GM19025 (cell line): ENCODE measurements around the gene PLXNB3.

Experiments
- ATAC-seq: cut with Tn5 transposase; IDR thresholded peaks from one replicate; pipeline ENCODE4 v1.9.1; 2021; ENCODE audit warnings: mild to moderate bottlenecking, low read depth, moderate library complexity; ENCODE audit not compliant: unreplicated experiment

Gene PLXNB3

GRCh38 chrX:153784325-153784967, 20.4 kb downstream of the PLXNB3 start:
- ATAC-seq, result no peak

- no peak for ATAC-seq
Measured at GRCh38 chrX:153786669-153787068, 22.6 kb downstream of the PLXNB3 start.

GRCh38 chrX:153789654-153790053, 25.6 kb downstream of the PLXNB3 start:
- ATAC-seq, result no peak

GRCh38 chrX:153791104-153791852, 27.2 kb downstream of the PLXNB3 start:
- ATAC-seq, result no peak

- no peak for ATAC-seq
Measured at GRCh38 chrX:153792368-153792767, 28.3 kb downstream of the PLXNB3 start.

- ATAC-seq, result no peak
Measured at GRCh38 chrX:153793291-153793690, 29.2 kb downstream of the PLXNB3 start.

GRCh38 chrX:153794018-153794896, 30.2 kb downstream of the PLXNB3 start, which contains the start of the genes IDH3G and SSR4:
IDH3G (minus strand) TSS chrX:153794375; CDS start chrX:153794326, 49 bp downstream.
SSR4 (plus strand) TSS chrX:153794668; CDS start chrX:153794688, 20 bp downstream.
- peak; percentile 92 for ATAC-seq

GRCh38 chrX:153794897-153795816, 31.1 kb downstream of the PLXNB3 start:
- no peak for ATAC-seq

GRCh38 chrX:153797415-153798015, 33.5 kb downstream of the PLXNB3 start:
- ATAC-seq, result no peak

GRCh38 chrX:153799326-153799725, 35.3 kb downstream of the PLXNB3 start:
- no peak for ATAC-seq

- no peak for ATAC-seq
Measured at GRCh38 chrX:153800177-153800722, 36.2 kb downstream of the PLXNB3 start.

GRCh38 chrX:153800746-153801145, 36.7 kb downstream of the PLXNB3 start:
- no peak for ATAC-seq

GRCh38 chrX:153801669-153802068, 37.6 kb downstream of the PLXNB3 start:
- ATAC-seq, result no peak

GRCh38 chrX:153802513-153803045, 38.5 kb downstream of the PLXNB3 start:
- ATAC-seq, result no peak

- ATAC-seq, result no peak
Measured at GRCh38 chrX:153803211-153804099, 39.4 kb downstream of the PLXNB3 start.

- no peak for ATAC-seq
Measured at GRCh38 chrX:153804100-153804595, 40.1 kb downstream of the PLXNB3 start.

- ATAC-seq, result no peak
Measured at GRCh38 chrX:153804621-153805020, 40.6 kb downstream of the PLXNB3 start.

GRCh38 chrX:153805436-153805835, 41.4 kb downstream of the PLXNB3 start:
- no peak for ATAC-seq
